HG03064 (cell line): ENCODE measurements around the gene SHB.

Source experiments
- ATAC-seq: cut with Tn5 transposase; IDR thresholded peaks from one replicate; pipeline ENCODE4 v1.9.1; 2021; ENCODE audit warnings: low read depth; ENCODE audit not compliant: unreplicated experiment

SHB gene

GRCh38 chr9:37873955-37874354 is 195.1 kb downstream of the SHB start:
- no peak for ATAC-seq

- no peak for ATAC-seq
These were observed 198.2 kb downstream of the SHB start for GRCh38 chr9:37870799-37871176.

- no peak for ATAC-seq
These were observed 198.8 kb downstream of the SHB start for GRCh38 chr9:37870081-37870798.
